Trophoblast cell (in vitro differentiated cells and primary cell): ENCODE data around the gene LLGL2.

Experiments used
- DNase-seq, 2 donors: peaks; one replicate each; pipeline ENCODE4 v3.0.0-alpha.2; 2016
- H2AFZ ChIP-seq: 2 replicates; pipeline ENCODE4 v1.6.1; 2013; ENCODE audit warnings: low read length, moderate library complexity, mild to moderate bottlenecking; ENCODE audit not compliant: insufficient read depth, poor library complexity
- H2AK5ac ChIP-seq: 2 replicates; pipeline ENCODE4 v1.6.1; 2013; ENCODE audit warnings: mild to moderate bottlenecking, low read length
- H2BK120ac ChIP-seq: 2 replicates; pipeline ENCODE4 v1.6.1; 2013; ENCODE audit warnings: low read length, mild to moderate bottlenecking, moderate library complexity; ENCODE audit not compliant: insufficient read depth, poor library complexity
- H2BK12ac ChIP-seq: 2 replicates; pipeline ENCODE4 v1.6.1; 2013; ENCODE audit warnings: mild to moderate bottlenecking, low read length, moderate library complexity
- H2BK5ac ChIP-seq: 2 replicates; pipeline ENCODE4 v1.6.1; 2013; ENCODE audit warnings: low read length, low read depth, moderate library complexity, mild to moderate bottlenecking; ENCODE audit not compliant: poor library complexity
- H3K14ac ChIP-seq: 2 replicates; pipeline ENCODE4 v1.6.1; 2013; ENCODE audit warnings: mild to moderate bottlenecking, low read length
- H3K18ac ChIP-seq: 2 replicates; pipeline ENCODE4 v1.6.1; 2013; ENCODE audit warnings: mild to moderate bottlenecking, low read length
- H3K23ac ChIP-seq: 2 replicates; pipeline ENCODE4 v1.6.1; 2013; ENCODE audit warnings: low read length
- H3K27ac ChIP-seq: 2 replicates; pipeline ENCODE4 v1.5.1; 2013; ENCODE audit warnings: low read depth, mild to moderate bottlenecking, inconsistent platforms, low read length, moderate library complexity
- H3K27me3 ChIP-seq: 2 replicates; pipeline ENCODE4 v1.6.1; 2013; ENCODE audit warnings: inconsistent platforms, mild to moderate bottlenecking, low read length, moderate library complexity; ENCODE audit not compliant: insufficient read depth
- H3K36me3 ChIP-seq, 2 experiments: 1 replicate in 1 of 2; 2 replicates in 1 of 2; pipeline ENCODE4 v1.6.1; 2013; ENCODE audit warnings: low read length in 2 of 2, mild to moderate bottlenecking in 2 of 2, moderate library complexity in 1 of 2; ENCODE audit not compliant: insufficient read depth in 2 of 2, control insufficient read depth in 1 of 2
- H3K4ac ChIP-seq: 2 replicates; pipeline ENCODE4 v1.6.1; 2013; ENCODE audit warnings: low read depth, mild to moderate bottlenecking, low read length, moderate library complexity
- H3K4me1 ChIP-seq, 2 experiments: 1 replicate in 1 of 2; 2 replicates in 1 of 2; pipeline ENCODE4 v1.6.1; 2013; ENCODE audit warnings: low read length in 2 of 2, mild to moderate bottlenecking in 2 of 2, moderate library complexity in 1 of 2; ENCODE audit not compliant: insufficient read depth in 2 of 2, control insufficient read depth in 1 of 2
- H3K4me2 ChIP-seq: 2 replicates; pipeline ENCODE4 v1.6.1; 2013; ENCODE audit warnings: inconsistent platforms, mild to moderate bottlenecking, low read length, moderate library complexity
- H3K4me3 ChIP-seq: 2 replicates; pipeline ENCODE4 v1.5.1; 2013; ENCODE audit warnings: mild to moderate bottlenecking, low read depth, low read length, inconsistent platforms
- H3K79me1 ChIP-seq: one replicate; pipeline ENCODE4 v1.6.1; 2013; ENCODE audit warnings: low read length
- H3K79me2 ChIP-seq: 2 replicates; pipeline ENCODE4 v1.6.1; 2013; ENCODE audit warnings: low read length, mild to moderate bottlenecking; ENCODE audit not compliant: control insufficient read depth, insufficient read depth, poor library complexity
- H3K9ac ChIP-seq: 2 replicates; pipeline ENCODE4 v1.6.1; 2013; ENCODE audit warnings: mild to moderate bottlenecking, low read length
- H3K9me3 ChIP-seq: 2 replicates; pipeline ENCODE4 v1.6.1; 2013; ENCODE audit warnings: low read depth, mild to moderate bottlenecking, control low read depth, inconsistent platforms, low read length; ENCODE audit not compliant: insufficient read depth
- H4K12ac ChIP-seq: 2 replicates; pipeline ENCODE4 v1.6.1; 2013; ENCODE audit warnings: low read depth, mild to moderate bottlenecking, low read length, moderate library complexity
- H4K8ac ChIP-seq: 2 replicates; pipeline ENCODE4 v1.6.1; 2013; ENCODE audit warnings: low read depth, mild to moderate bottlenecking, low read length, moderate library complexity
- H4K91ac ChIP-seq: one replicate; pipeline ENCODE4 v1.6.1; 2013; ENCODE audit warnings: low read depth, mild to moderate bottlenecking, low read length, moderate library complexity
- WGBS: extraction: QIAGEN DNeasy Blood & Tissue Kit; methylation state at CpG from one replicate; pipeline ENCODE4 v1.1.7; 2013; ENCODE audit warnings: missing lambda C conversion rate; ENCODE audit not compliant: insufficient read length, insufficient coverage; ENCODE audit errors: extremely low coverage; 5-methylcytosine and 5-hydroxymethylcytosine counted together

Gene LLGL2

DNA sequence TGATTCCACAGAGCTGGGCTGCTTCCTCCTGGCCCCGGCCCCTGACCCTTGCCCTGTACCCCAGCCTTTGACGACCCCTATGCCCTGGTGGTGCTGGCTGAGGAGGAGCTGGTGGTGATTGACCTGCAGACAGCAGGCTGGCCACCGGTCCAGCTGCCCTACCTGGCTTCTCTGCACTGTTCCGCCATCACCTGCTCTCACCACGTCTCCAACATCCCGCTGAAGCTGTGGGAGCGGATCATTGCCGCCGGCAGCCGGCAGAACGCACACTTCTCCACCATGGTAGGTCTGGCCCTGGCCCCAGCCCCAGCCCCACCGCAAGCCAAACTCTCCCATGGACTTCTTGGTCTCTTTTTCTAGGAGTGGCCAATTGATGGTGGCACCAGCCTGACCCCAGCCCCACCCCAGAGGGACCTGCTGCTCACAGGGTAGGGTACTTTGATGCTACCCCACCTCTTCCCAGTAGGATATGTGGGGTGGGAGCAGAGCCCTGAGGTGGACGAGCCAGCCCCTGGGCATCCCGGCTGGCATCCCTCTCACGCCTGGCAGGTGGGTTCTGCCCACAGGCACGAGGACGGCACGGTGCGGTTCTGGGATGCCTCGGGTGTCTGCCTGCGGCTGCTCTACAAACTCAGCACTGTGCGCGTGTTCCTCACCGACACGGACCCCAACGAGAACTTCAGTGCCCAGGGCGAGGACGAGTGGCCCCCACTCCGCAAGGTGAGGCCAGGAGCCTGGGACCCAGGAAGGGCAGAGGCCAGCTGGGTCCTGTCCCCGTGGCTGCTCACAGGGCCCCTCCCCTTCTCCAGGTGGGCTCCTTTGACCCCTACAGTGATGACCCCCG is 43.1 kb downstream of the LLGL2 start:
- Histone ChIP-seq H2BK12ac (no peak overlapping the region), H4K12ac (no peak overlapping the region), H2AFZ (no peak overlapping the region), H2BK5ac (no peak overlapping the region), H4K91ac (no peak overlapping the region), H2BK120ac (no peak overlapping the region), H3K4me1 (peaks cover 8 to 12% of the 10 kb centered on the region in 2 experiments), H3K14ac (no peak overlapping the region), H3K4me3 (no peak overlapping the region), H3K27ac (no peak overlapping the region), H3K4me2 (no peak overlapping the region), H2AK5ac (no peak overlapping the region), H3K36me3 (peaks cover 50 to 59% of the 10 kb centered on the region in 2 experiments), H3K23ac (no peak overlapping the region), H3K79me2 (no peaks in the 10 kb centered on the region), H3K9ac (no peak overlapping the region), H3K9me3 (no peaks in the 10 kb centered on the region), H3K18ac (no peak overlapping the region), H4K8ac (no peak overlapping the region), H3K79me1 (no peaks in the 10 kb centered on the region), H3K4ac (no peak overlapping the region), H3K27me3 (no peaks in the 10 kb centered on the region)
- no peak for DNase-seq
- no CpG with 5 or more reads among the region's 31 CpGs for WGBS

DNA sequence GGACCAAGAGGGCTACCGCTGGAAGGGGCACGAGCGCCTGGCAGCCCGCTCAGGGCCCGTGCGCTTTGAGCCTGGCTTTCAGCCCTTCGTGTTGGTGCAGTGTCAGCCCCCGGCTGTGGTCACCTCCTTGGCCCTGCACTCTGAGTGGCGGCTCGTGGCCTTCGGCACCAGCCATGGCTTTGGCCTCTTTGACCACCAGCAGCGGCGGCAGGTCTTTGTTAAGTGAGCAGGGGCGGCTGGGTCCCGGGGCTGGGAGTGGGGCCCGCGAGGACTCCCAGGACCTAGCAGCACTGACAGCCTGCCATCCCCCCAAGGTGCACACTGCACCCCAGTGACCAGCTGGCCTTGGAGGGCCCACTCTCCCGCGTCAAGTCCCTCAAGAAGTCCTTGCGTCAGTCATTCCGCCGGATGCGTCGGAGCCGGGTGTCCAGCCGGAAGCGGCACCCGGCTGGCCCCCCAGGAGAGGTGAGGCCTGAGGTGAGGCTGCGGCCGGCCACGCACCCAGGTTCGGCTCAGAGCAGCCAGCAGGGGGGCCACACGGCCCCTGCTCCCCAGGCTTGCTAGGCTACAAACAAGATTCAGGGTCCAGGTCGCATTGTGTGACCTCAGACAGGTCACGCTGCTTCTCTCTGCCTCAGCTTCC is 44.7 kb downstream of the LLGL2 start:
- WGBS: no CpG with 5 or more reads among the region's 35 CpGs
- H3K4me2 ChIP-seq: no peak overlapping the region
- no peak overlapping the region for H4K91ac ChIP-seq
- no peak overlapping the region for H2BK120ac ChIP-seq
- peaks cover 45 to 60% of the 10 kb centered on the region in 2 experiments for H3K36me3 ChIP-seq
- no peak overlapping the region for H3K14ac ChIP-seq
- no peaks in the 10 kb centered on the region for H3K79me1 ChIP-seq
- no peaks in the 10 kb centered on the region for H3K9me3 ChIP-seq
- no peak overlapping the region for H2AK5ac ChIP-seq
- H2BK12ac ChIP-seq: no peak overlapping the region
- no peak overlapping the region for H3K9ac ChIP-seq
- no peak overlapping the region for H2AFZ ChIP-seq
- no peaks in the 10 kb centered on the region for H3K79me2 ChIP-seq
- peaks cover 5 to 8% of the 10 kb centered on the region in 2 experiments for H3K4me1 ChIP-seq
- H4K8ac ChIP-seq: no peak overlapping the region
- no peak overlapping the region for H3K18ac ChIP-seq
- no peaks in the 10 kb centered on the region for H3K27me3 ChIP-seq
- no peak for DNase-seq
- H3K4me3 ChIP-seq: no peak overlapping the region
- H3K27ac ChIP-seq: no peak overlapping the region
- no peak overlapping the region for H2BK5ac ChIP-seq
- H4K12ac ChIP-seq: no peak overlapping the region
- no peak overlapping the region for H3K23ac ChIP-seq
- H3K4ac ChIP-seq: no peak overlapping the region

DNA sequence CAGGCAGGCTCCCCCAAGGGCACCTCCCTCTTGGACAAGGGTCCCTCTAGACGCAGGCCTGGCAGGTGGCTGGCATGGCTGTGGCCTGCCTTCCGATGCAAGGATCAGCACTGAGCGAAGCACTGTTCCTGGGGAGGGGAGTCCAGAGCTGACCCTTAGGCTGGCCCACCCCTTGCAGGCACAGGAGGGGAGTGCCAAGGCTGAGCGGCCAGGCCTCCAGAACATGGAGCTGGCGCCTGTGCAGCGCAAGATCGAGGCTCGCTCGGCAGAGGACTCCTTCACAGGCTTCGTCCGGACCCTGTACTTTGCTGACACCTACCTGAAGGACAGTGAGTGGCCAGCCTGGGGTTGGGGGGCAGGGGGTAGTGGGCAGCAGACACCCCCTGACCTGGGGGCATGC is 45.3 kb downstream of the LLGL2 start:
- no CpG with 5 or more reads among the region's 11 CpGs for WGBS

DNA sequence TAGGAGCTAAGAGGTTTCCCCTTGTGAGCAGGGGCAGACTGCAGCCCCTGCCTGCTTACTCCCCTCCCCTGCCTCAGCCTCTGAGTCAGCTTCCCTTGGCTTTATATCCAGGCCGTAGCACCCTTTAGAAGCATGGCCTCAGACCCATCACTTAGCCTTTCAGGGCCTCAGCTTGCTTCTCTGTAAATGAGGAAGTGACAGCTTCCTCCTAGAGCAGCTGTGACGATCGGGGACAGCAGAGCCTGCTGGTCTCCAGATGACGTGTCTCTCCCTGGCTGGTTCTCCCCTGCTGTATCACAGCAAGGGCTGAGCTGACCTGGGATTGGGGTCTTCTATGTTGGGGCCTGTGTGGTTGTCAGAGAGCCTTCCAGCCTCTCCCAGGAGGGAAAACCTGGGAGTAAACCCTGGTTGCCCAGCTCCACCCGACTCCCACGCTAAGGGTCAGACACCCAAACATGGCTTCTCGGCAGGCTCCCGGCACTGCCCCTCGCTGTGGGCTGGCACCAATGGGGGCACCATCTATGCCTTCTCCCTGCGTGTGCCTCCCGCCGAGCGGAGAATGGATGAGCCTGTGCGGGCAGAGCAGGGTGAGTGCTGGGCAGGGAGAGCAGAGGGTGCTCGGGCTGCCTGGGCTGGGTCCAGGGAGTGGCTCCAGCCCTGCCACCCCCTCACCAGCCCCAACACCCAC is 45.8 kb downstream of the LLGL2 start:
- H3K4me1 ChIP-seq: peaks cover 0 to 4% of the 10 kb centered on the region in 2 experiments
- no peak overlapping the region for H3K4me2 ChIP-seq
- peak in 1 of 2 donors; percentile 20 for DNase-seq
- H3K27ac ChIP-seq: no peak overlapping the region
- no peak overlapping the region for H3K4ac ChIP-seq
- H3K9me3 ChIP-seq: no peaks in the 10 kb centered on the region
- H3K14ac ChIP-seq: no peak overlapping the region
- no peaks in the 10 kb centered on the region for H3K79me2 ChIP-seq
- H3K9ac ChIP-seq: no peak overlapping the region
- no peak overlapping the region for H4K8ac ChIP-seq
- no peaks in the 10 kb centered on the region for H3K79me1 ChIP-seq
- H2AFZ ChIP-seq: no peak overlapping the region
- WGBS: no CpG with 5 or more reads among the region's 15 CpGs
- H4K91ac ChIP-seq: no peak overlapping the region
- no peak overlapping the region for H2BK12ac ChIP-seq
- no peak overlapping the region for H4K12ac ChIP-seq
- no peak overlapping the region for H3K23ac ChIP-seq
- H3K36me3 ChIP-seq: peaks cover 41 to 50% of the 10 kb centered on the region in 2 experiments
- no peak overlapping the region for H2BK120ac ChIP-seq
- no peak overlapping the region for H3K18ac ChIP-seq
- H2AK5ac ChIP-seq: no peak overlapping the region
- no peaks in the 10 kb centered on the region for H3K27me3 ChIP-seq
- H2BK5ac ChIP-seq: no peak overlapping the region
- H3K4me3 ChIP-seq: no peak overlapping the region

More for the DNA sequence above, 45.3 kb downstream of the LLGL2 start:
- no peak overlapping the region for H4K8ac ChIP-seq
- H3K79me1 ChIP-seq: no peaks in the 10 kb centered on the region
- H2BK12ac ChIP-seq: no peak overlapping the region
- no peak overlapping the region for H4K91ac ChIP-seq
- H3K27ac ChIP-seq: no peak overlapping the region
- no peak overlapping the region for H3K14ac ChIP-seq
- no peak overlapping the region for H3K4me3 ChIP-seq
- no peaks in the 10 kb centered on the region for H3K79me2 ChIP-seq
- H2BK120ac ChIP-seq: no peak overlapping the region
- H3K4ac ChIP-seq: no peak overlapping the region
- H4K12ac ChIP-seq: no peak overlapping the region
- H3K9me3 ChIP-seq: no peaks in the 10 kb centered on the region
- no peak overlapping the region for H3K4me2 ChIP-seq
- no peak overlapping the region for H2AFZ ChIP-seq
- H3K27me3 ChIP-seq: no peaks in the 10 kb centered on the region
- H3K23ac ChIP-seq: no peak overlapping the region
- no peak overlapping the region for H3K18ac ChIP-seq
- H3K4me1 ChIP-seq: peaks cover 0 to 4% of the 10 kb centered on the region in 2 experiments
- H2AK5ac ChIP-seq: no peak overlapping the region
- H3K36me3 ChIP-seq: peaks cover 45 to 55% of the 10 kb centered on the region in 2 experiments
- DNase-seq: no peak
- H3K9ac ChIP-seq: no peak overlapping the region
- H2BK5ac ChIP-seq: no peak overlapping the region
